Adrenal gland (tissue), 12 donors: Measurements from ENCODE around the gene CMBL. TPM values are rescaled to one million over a fixed set of nuclear protein-coding genes. Genes with fewer than 3 reads are reported as not detected.

ENCODE experiments used
- DNase-seq, 7 donors: peaks; one replicate each; pipeline ENCODE4 v3.0.0-alpha.2; 2019 to 2020
- H3K27ac ChIP-seq, 5 donors: fragments of 200-600 bp; sonication (generic) in 4 of 5; 1 replicate in 3 of 5; 2 replicates in 2 of 5; pipeline versions ENCODE4 v1.5.1 to v1.8.0; 2016 to 2020; ENCODE audit warnings: mild to moderate bottlenecking in 1 of 5
- H3K27me3 ChIP-seq: fragments of 200-600 bp; 2 replicates; pipeline ENCODE4 v1.8.0; 2021
- H3K36me3 ChIP-seq, 2 donors: fragments of 200-600 bp; replicated peaks in 1 of 2; 1 replicate in 1 of 2; 2 replicates in 1 of 2; pipeline versions ENCODE4 v1.5.1 to v1.8.0; 2018 to 2022
- H3K4me1 ChIP-seq, 2 donors: fragments of 200-600 bp; replicated peaks in 1 of 2; 1 replicate in 1 of 2; 2 replicates in 1 of 2; pipeline versions ENCODE4 v1.5.1 to v1.8.0; 2018 to 2021
- H3K4me3 ChIP-seq, 4 donors: fragments of 200-600 bp; sonication (generic) in 3 of 4; one replicate each; pipeline ENCODE4 v1.5.1; 2016 to 2018
- H3K9me3 ChIP-seq, 3 donors: fragments of 200-600 bp; sonication (generic) in 1 of 3; replicated peaks in 1 of 3; 1 replicate in 2 of 3; 2 replicates in 1 of 3; pipeline versions ENCODE4 v1.5.1 to v1.8.0; 2016 to 2021
- CTCF ChIP-seq, 6 experiments: fragments of 450-650 bp in 4 of 6; fragments of 200-600 bp in 2 of 6; sonication (generic) in 1 of 6; IDR thresholded peaks; 1 replicate in 5 of 6; 2 replicates in 1 of 6; pipeline versions ENCODE4 v1.5.1 to v1.8.0; 2016 to 2021; ENCODE audit warnings: antibody characterized with exemption in 6 of 6, mild to moderate bottlenecking in 2 of 6, moderate library complexity in 1 of 6
- POLR2A ChIP-seq, 2 donors: fragments of 450-650 bp; IDR thresholded peaks; one replicate each; pipeline ENCODE4 v1.6.1; 2017; ENCODE audit warnings: antibody characterized with exemption in 2 of 2, mild to moderate bottlenecking in 2 of 2, moderate library complexity in 1 of 2
- WGBS, 4 donors: extraction: QIAGEN DNeasy Blood & Tissue Kit in 2 of 4; methylation state at CpG; one replicate each; pipeline versions ENCODE4 v1.1.5 to v1.1.7; 2013 to 2017; 5-methylcytosine and 5-hydroxymethylcytosine counted together
- intact Hi-C, 2 donors: fragments of 100-400 bp; cut with DNase I; formaldehyde crosslinking; loops; one replicate each; pipeline versions ENCODE4 v1.14.1 to v1.15.0; 2022 to 2023
- polyA plus RNA-seq, 3 donors: library from polyadenylated mRNA; stranded (reverse); fragments of 200-250 nt in 2 of 3; fragments of 350-450 nt in 1 of 3; fragmentation: Illumina TruSeq in 1 of 3; extraction: RNeasy Lipid Tissue Mini Kit (QIAGEN cat#74804) in 1 of 3; gene quantifications; one replicate each; pipeline ENCODE4 v1.2.3, GENCODE V29; 2013 to 2014
- total RNA-seq, 9 donors: library from RNA; depleted of rRNA in 4 of 9; stranded (reverse); fragments of >200 nt in 4 of 9; fragments of 120-200 nt in 1 of 9; fragmentation: NEBNext Ultra II Directional in 1 of 9; extraction: Animal tissue kit (Norgen Biotek cat#: 25700) in 1 of 9; gene quantifications; one replicate each; pipeline versions ENCODE4 v1.1.0 to v1.2.4, GENCODE V29; 2013 to 2023
- donor health status: healthy with polysubstance abuse.
- donor health status: Bipolar disorder and iron deficiency.
- donor health status: DM: yes; HTN: yes; CAD: no.
- donor health status: DM: no; HTN: no; CAD: no.
- donor health status: DM: no; HTN: no; CAD: no.
- donor health status: DM: yes; HTN: yes; CAD: no.

Gene CMBL
- total and polyA plus RNA-seq, 12 donors = 14.9 to 87.7 (median 28.9) TPM

GRCh38 chr5:10329820-10330481 lies 22.2 kb upstream of the CMBL start:
- WGBS, 4 donors = 57 to 74% (median 66%) methylated on average over 5 to 7 of the region's 7 CpGs
- DNase-seq = peak in 5 of 7 donors; percentile 29 to 70 (median 42)
- TF ChIP-seq CTCF (IDR thresholded peaks at IDR 0.05) (no peak), POLR2A (IDR thresholded peaks at IDR 0.05) (no peak)
- Histone ChIP-seq H3K27me3 (no peaks in the 10 kb centered on the region), H3K36me3 (no peaks in the 10 kb centered on the region), H3K4me1 (peaks cover 9 to 25% of the 10 kb centered on the region in 2 donors), H3K9me3 (no peaks in the 10 kb centered on the region), H3K27ac (peak overlapping the region in 2 of 5 donors; percentile 2 to 79), H3K4me3 (no peak overlapping the region)
- intact Hi-C loops = no loop called here

- DNase-seq = peak in 1 of 7 donors; percentile 21
- 61 to 74% (median 64%) methylated on average over 2 of the region's 2 CpGs for WGBS, 4 donors
- peak overlapping the region in 1 of 5 donors; percentile 79 for H3K27ac ChIP-seq
- intact Hi-C loops = no loop called here
- no peaks in the 10 kb centered on the region for H3K27me3 ChIP-seq
- no peak overlapping the region for H3K4me3 ChIP-seq
- TF ChIP-seq POLR2A (IDR thresholded peaks at IDR 0.05) = no peak
- H3K4me1 ChIP-seq = peaks cover 9 to 25% of the 10 kb centered on the region in 2 donors
- no peaks in the 10 kb centered on the region for H3K36me3 ChIP-seq
- no peaks in the 10 kb centered on the region for H3K9me3 ChIP-seq
Observed at GRCh38 chr5:10329446-10329819, 21.7 kb upstream of the CMBL start.

- TF ChIP-seq CTCF (IDR thresholded peaks at IDR 0.05) (no peak), POLR2A (IDR thresholded peaks at IDR 0.05) (no peak)
- Histone ChIP-seq H3K27ac (no peak overlapping the region), H3K27me3 (no peaks in the 10 kb centered on the region), H3K4me3 (no peak overlapping the region), H3K4me1 (peaks cover 9 to 21% of the 10 kb centered on the region in 2 donors), H3K36me3 (no peaks in the 10 kb centered on the region), H3K9me3 (no peaks in the 10 kb centered on the region)
- WGBS, 4 donors = 92 to 99% (median 95%) methylated on average over 5 of the region's 5 CpGs
- intact Hi-C loops = no loop called here
- no peak for DNase-seq
Observed at GRCh38 chr5:10328323-10328722, 20.6 kb upstream of the CMBL start.

- Histone ChIP-seq H3K4me1 (no peaks in the 10 kb centered on the region), H3K36me3 (no peaks in the 10 kb centered on the region), H3K27me3 (no peaks in the 10 kb centered on the region), H3K27ac (no peak overlapping the region), H3K9me3 (no peaks in the 10 kb centered on the region), H3K4me3 (no peak overlapping the region)
- 82 to 93% (median 90%) methylated on average over 5 to 6 of the region's 6 CpGs for WGBS, 4 donors
- DNase-seq = peak in 1 of 7 donors; percentile 15
- intact Hi-C loops = no loop called here
- no peak for TF ChIP-seq CTCF (IDR thresholded peaks at IDR 0.05)
- TF ChIP-seq POLR2A (IDR thresholded peaks at IDR 0.05) = no peak
Observed at GRCh38 chr5:10324518-10325370, 17.0 kb upstream of the CMBL start.
